ENCODE results near the gene HAGHL. TPM values are rescaled to one million over a fixed set of nuclear protein-coding genes. Genes with fewer than 3 reads are reported as not detected.

Gene HAGHL
- total and polyA plus RNA-seq, 2 donors (not counting 1 experiment from before 2014, with no cell fraction given) = 3.7 to 16.3 TPM

DNA sequence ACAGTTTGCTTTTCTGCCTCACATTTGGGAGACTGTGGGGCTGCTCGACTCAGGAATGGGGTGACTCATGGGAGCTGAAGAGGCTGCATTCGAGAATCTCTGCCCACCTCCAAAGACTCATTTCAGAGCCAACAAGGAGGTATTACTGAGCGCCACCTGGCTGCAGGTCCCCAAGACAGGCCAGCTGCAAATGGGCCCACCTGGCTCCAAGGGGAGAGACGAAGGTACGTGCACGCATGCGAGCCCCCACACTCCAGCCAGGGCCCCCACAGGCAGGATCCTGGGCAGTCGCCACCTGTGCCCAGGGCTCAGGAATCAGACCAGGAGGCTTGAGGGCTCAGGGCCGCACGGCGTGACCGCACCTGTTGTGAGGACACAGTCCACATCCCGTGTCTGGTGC is 6.0 kb downstream of the HAGHL start:
- peaks cover 30% of the 10 kb centered on the region for H3K36me3 ChIP-seq (ENCODE audit: control insufficient read depth, insufficient read depth, low read length)
- H3K4me3 ChIP-seq (replicated peaks in 1 of 4; ENCODE audit: control extremely low read depth in 1 of 4, insufficient read depth in 1 of 4, low read depth in 3 of 4, low read length in 4 of 4) = no peak overlapping the region
- DNase-seq (ENCODE audit: low read depth in 2 of 2) = peak in 1 of 2 donors; percentile 32
- H4K20me1 ChIP-seq (ENCODE audit: control insufficient read depth, extremely low read depth, insufficient read depth, low read length) = no peaks in the 10 kb centered on the region
- H3K27ac ChIP-seq (ENCODE audit: insufficient read depth, low read length) = no peak overlapping the region
- H3K79me2 ChIP-seq (ENCODE audit: control insufficient read depth, insufficient read depth, low read length) = no peaks in the 10 kb centered on the region
- no peaks in the 10 kb centered on the region for H3K4me1 ChIP-seq (ENCODE audit: control insufficient read depth, extremely low read depth, insufficient read depth, low read length)
- no peak overlapping the region for H3K4me2 ChIP-seq (ENCODE audit: extremely low read depth, insufficient read depth, low read length)
- TF ChIP-seq EZH2 (IDR thresholded peaks at IDR 0.05; ENCODE audit: low read length, missing control alignments) = no peak
- TF ChIP-seq, protein P1, sequence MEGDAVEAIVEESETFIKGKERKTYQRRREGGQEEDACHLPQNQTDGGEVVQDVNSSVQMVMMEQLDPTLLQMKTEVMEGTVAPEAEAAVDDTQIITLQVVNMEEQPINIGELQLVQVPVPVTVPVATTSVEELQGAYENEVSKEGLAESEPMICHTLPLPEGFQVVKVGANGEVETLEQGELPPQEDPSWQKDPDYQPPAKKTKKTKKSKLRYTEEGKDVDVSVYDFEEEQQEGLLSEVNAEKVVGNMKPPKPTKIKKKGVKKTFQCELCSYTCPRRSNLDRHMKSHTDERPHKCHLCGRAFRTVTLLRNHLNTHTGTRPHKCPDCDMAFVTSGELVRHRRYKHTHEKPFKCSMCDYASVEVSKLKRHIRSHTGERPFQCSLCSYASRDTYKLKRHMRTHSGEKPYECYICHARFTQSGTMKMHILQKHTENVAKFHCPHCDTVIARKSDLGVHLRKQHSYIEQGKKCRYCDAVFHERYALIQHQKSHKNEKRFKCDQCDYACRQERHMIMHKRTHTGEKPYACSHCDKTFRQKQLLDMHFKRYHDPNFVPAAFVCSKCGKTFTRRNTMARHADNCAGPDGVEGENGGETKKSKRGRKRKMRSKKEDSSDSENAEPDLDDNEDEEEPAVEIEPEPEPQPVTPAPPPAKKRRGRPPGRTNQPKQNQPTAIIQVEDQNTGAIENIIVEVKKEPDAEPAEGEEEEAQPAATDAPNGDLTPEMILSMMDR (conservative IDR thresholded peaks at IDR 0.05 in 1 of 2, IDR thresholded peaks at IDR 0.05 in 1 of 2; ENCODE audit: low read depth in 1 of 2, low read length in 2 of 2) = no peak
- H3K9me3 ChIP-seq (ENCODE audit: control insufficient read depth, insufficient read depth, low read depth, low read length) = no peaks in the 10 kb centered on the region
- no peak overlapping the region for H2AFZ ChIP-seq (ENCODE audit: low read length)
- no peaks in the 10 kb centered on the region for H3K27me3 ChIP-seq (ENCODE audit: control insufficient read depth, insufficient read depth, low read length)
- no peak overlapping the region for H3K9ac ChIP-seq (ENCODE audit: insufficient read depth, low read length)

DNA sequence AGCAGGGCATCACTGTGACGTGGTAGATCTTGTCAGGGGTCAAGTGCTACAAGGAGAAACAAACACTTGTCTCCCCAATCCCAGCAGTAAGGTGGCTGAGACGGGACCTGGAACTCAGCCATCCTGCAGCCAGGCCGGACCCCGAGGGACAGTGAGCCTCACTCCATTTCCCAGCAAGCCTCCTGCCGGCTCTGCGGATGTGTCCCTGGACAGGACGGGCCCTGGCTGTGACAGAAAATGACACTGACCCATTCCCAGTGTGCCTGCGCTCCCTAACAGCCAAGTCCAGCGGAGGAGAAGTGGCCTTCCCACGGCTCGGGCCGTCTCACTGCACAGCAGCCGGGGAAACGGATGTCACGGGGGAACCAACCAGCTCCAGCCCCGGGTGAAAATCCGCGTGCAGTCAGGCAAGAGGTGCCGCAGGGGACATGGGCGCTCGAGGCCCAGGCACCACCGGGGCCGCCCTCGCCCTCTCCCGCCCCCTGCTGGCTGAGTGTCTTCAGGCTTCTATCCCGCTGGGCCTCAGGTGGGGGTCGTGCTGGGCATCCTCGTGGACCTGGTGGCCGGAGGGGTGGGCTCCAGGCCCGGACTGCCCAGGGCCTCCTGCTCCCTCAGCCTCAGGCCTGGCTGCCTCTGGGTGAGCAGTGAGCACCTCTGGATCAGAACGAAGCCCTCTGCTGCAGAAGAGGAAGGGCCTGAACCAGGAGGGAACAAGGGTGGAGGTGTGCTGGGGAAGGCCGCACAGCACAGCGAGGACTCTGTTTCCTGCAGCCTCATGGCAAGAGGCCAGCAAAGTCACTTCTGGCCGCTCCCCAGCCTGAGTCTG is 6.7 kb downstream of the HAGHL start:
- no peaks in the 10 kb centered on the region for H3K79me2 ChIP-seq (ENCODE audit: control insufficient read depth, insufficient read depth, low read length)
- peaks cover 30% of the 10 kb centered on the region for H3K36me3 ChIP-seq (ENCODE audit: control insufficient read depth, insufficient read depth, low read length)
- H3K4me3 ChIP-seq (replicated peaks in 1 of 4; ENCODE audit: control extremely low read depth in 1 of 4, insufficient read depth in 1 of 4, low read depth in 3 of 4, low read length in 4 of 4) = no peak overlapping the region
- H3K27me3 ChIP-seq (ENCODE audit: control insufficient read depth, insufficient read depth, low read length) = no peaks in the 10 kb centered on the region
- H2AFZ ChIP-seq (ENCODE audit: low read length) = no peak overlapping the region
- no peaks in the 10 kb centered on the region for H3K9me3 ChIP-seq (ENCODE audit: control insufficient read depth, insufficient read depth, low read depth, low read length)
- no peak overlapping the region for H3K4me2 ChIP-seq (ENCODE audit: extremely low read depth, insufficient read depth, low read length)
- DNase-seq (ENCODE audit: low read depth in 2 of 2) = no peak
- no peaks in the 10 kb centered on the region for H4K20me1 ChIP-seq (ENCODE audit: control insufficient read depth, extremely low read depth, insufficient read depth, low read length)
- no peaks in the 10 kb centered on the region for H3K4me1 ChIP-seq (ENCODE audit: control insufficient read depth, extremely low read depth, insufficient read depth, low read length)
- H3K27ac ChIP-seq (ENCODE audit: insufficient read depth, low read length) = no peak overlapping the region
- no peak overlapping the region for H3K9ac ChIP-seq (ENCODE audit: insufficient read depth, low read length)
- TF ChIP-seq, protein P1 (conservative IDR thresholded peaks at IDR 0.05 in 1 of 2, IDR thresholded peaks at IDR 0.05 in 1 of 2; ENCODE audit: low read depth in 1 of 2, low read length in 2 of 2) = peak; percentile 21 to 35
- TF ChIP-seq EZH2 (IDR thresholded peaks at IDR 0.05; ENCODE audit: low read length, missing control alignments) = no peak

DNA sequence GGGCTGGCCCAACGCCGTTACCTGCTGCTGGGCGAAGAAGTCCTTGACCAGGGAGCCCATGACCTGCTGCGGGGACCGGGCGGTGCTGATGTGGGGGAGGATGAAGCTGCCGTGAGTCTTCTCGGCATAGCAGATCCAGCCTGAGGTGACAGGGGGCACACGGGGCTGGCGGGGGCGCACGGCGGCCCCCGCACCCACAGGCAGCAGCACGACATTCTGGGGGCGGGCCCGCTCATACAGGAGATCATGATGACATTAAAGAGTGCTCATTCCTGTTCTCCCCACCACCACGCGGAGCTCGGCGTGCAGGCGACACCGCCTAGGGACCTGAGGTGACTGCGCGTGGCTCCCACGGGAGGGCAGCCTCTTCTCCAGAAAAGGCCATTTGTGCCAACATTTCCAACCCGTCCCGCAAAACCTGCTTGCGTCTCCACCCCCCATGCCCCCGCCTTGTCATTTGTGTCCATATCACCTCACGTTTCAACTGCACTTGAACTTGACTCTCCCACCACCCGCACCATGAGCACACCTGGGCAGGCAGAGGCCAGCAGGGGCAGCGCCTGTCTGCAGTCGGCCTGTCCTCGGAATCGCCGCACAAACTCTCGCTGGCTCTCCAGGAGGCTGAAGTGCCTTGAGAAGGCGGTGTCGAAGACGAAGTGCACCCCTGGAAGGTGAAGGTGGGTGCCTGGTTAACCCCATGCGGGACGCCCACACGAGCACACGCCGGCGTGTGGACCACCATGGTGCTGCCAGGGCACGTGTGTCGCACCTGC is 7.5 kb downstream of the HAGHL start:
- no peak for TF ChIP-seq EZH2 (IDR thresholded peaks at IDR 0.05; ENCODE audit: low read length, missing control alignments)
- TF ChIP-seq, protein P1 (conservative IDR thresholded peaks at IDR 0.05 in 1 of 2, IDR thresholded peaks at IDR 0.05 in 1 of 2; ENCODE audit: low read depth in 1 of 2, low read length in 2 of 2) = no peak
- no peaks in the 10 kb centered on the region for H3K9me3 ChIP-seq (ENCODE audit: control insufficient read depth, insufficient read depth, low read depth, low read length)

More for the DNA sequence above, 7.5 kb downstream of the HAGHL start:
- H4K20me1 ChIP-seq (ENCODE audit: control insufficient read depth, extremely low read depth, insufficient read depth, low read length) = no peaks in the 10 kb centered on the region
- DNase-seq (ENCODE audit: low read depth in 2 of 2) = no peak
- H3K36me3 ChIP-seq (ENCODE audit: control insufficient read depth, insufficient read depth, low read length) = peaks cover 30% of the 10 kb centered on the region
- H2AFZ ChIP-seq (ENCODE audit: low read length) = no peak overlapping the region
- no peaks in the 10 kb centered on the region for H3K27me3 ChIP-seq (ENCODE audit: control insufficient read depth, insufficient read depth, low read length)
- H3K9ac ChIP-seq (ENCODE audit: insufficient read depth, low read length) = no peak overlapping the region
- no peaks in the 10 kb centered on the region for H3K79me2 ChIP-seq (ENCODE audit: control insufficient read depth, insufficient read depth, low read length)
- H3K27ac ChIP-seq (ENCODE audit: insufficient read depth, low read length) = no peak overlapping the region
- H3K4me2 ChIP-seq (ENCODE audit: extremely low read depth, insufficient read depth, low read length) = no peak overlapping the region
- no peaks in the 10 kb centered on the region for H3K4me1 ChIP-seq (ENCODE audit: control insufficient read depth, extremely low read depth, insufficient read depth, low read length)
- H3K4me3 ChIP-seq (replicated peaks in 1 of 4; ENCODE audit: control extremely low read depth in 1 of 4, insufficient read depth in 1 of 4, low read depth in 3 of 4, low read length in 4 of 4) = no peak overlapping the region

Measured in fibroblast of lung (primary cell).